HG03135 (cell line): ENCODE measurements around the gene HMCES.

Experiments
- ATAC-seq: cut with Tn5 transposase; IDR thresholded peaks from one replicate; pipeline ENCODE4 v1.9.1; 2021; ENCODE audit warnings: mild to moderate bottlenecking, moderate library complexity; ENCODE audit not compliant: unreplicated experiment

Gene HMCES, protein sequence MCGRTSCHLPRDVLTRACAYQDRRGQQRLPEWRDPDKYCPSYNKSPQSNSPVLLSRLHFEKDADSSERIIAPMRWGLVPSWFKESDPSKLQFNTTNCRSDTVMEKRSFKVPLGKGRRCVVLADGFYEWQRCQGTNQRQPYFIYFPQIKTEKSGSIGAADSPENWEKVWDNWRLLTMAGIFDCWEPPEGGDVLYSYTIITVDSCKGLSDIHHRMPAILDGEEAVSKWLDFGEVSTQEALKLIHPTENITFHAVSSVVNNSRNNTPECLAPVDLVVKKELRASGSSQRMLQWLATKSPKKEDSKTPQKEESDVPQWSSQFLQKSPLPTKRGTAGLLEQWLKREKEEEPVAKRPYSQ

DNA sequence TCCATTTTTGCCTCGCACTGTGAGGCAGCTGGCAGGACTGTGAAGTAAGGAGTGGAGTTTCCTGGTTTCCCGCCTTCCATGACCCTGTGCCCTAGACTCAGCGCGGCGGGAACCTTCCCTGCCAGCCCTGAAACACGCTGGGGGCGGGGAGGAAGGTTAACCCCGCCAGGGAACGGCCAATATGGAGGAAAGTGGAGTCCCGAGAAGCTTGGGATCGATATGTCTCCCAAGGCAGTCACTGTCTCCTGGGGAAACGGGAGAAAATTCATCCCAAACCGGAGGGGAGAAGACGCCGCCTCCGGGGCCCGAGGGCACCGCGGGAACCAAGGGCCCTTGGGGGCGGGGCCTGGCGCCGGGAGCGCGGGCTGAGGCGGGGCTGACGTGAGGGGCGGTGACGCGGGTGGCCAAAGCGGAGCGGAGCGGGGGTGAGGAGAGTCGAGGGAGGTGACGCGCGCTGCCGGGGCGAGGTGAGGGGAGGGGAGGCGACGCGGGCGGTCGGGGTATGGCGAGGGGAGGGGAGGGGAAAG is at the start of gene HMCES:
HMCES (plus strand) TSS at position 432 of the 527 bp plus-strand sequence. CDS start 863 bp downstream, outside the sequence.
- ATAC-seq, result peak; percentile 46

DNA sequence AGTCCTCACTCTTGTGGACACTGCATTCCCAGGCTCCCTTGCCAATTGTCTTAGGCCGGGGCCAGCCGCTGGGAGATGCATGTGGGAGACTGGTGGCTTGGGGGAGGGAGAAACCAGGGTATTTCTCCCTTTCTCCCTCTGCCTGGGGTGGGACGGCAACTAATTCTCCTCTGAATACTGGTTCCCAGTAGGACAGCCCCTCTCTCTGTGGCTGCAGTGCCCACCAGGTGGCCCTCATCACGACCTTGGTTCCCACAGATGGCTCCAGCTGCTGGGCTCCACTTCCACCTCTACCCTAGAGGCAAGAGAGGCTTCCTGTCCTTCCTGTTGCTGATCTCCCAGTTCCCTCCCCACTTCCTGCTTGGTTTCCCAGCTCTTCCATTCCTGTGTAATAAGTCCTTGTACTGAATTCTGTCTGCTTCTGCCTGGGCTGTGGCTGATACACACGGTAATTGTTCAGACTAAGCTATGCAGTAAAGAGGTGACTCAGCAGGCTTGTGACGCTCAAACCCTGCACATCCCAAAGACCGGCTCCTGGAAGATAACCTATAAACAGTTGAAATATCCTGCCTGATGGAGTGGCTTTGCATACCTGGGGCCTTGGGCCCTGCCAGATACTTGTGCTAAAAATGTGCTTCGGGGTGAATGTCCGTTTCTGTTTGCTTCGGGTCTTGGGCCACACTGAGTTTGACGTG is 49.6 kb upstream of the HMCES start:
- ATAC-seq, result no peak

DNA sequence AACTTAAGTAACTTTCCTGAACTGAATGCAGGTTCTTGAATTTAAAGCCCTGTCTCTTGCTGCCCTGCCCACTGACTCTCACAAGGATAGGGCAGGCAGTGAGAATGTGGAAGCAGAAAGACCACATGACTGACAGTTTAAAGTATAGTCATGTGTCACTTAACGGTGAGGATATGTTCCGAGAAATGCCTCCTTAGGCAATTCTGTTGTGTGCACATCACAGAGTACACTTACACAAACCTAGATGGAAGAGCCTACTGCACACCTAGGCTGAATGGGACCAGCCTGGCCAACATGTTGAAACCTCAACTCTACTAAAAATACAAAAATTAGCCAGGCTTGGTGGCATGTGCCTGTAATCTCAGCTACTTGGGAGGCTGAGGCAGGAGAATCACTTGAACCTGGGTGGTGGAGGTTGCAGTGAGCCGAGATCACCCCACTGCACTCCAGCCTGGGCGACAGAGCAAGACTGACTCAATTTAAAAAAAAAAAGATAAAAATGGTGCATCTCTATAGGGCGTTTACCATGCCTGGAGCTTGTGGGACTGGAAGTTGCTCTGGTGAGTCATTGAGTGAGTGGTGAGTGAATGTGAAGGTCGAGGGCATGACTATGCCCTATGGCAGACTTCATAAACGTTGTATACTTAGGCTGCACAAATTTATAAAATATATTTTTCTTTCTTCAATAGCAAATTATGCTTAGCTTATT is 48.2 kb upstream of the HMCES start:
- no peak for ATAC-seq

DNA sequence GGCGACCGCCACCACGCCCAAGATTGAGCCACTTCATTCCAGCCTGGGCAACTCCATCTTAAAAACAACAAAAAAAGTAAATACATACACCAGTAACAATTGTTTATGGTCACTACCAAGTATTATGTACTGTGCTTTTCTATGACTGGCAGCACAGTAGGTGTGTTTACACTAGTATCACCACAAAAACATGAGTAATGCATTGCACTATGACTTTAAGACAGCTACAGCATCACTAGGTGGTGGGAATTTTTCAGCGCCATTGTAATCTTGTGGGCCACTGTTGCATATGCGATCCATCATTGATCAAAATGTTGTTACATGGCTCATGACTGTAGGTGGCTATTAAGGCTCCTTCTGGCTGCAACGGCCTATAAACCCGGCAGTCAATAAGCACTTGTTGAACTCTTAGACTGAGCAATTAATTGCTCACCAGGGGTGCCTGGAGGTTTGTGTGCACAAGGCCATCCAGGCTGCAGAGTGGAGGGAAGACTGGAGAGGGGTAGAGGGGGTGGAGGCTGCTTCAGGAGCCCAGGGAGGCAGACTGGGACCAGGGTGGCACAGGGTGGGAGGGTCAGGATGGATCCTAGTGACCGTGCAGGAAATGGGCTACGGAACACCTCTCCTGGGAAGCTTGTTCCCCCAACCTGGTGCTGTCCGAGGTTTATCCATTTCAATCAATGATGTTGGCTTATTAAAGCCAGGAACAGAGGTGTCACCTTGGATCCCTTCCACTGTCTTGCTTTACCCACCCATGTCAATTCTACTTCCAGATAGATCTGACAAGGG is 47.1 kb upstream of the HMCES start:
- no peak for ATAC-seq

DNA sequence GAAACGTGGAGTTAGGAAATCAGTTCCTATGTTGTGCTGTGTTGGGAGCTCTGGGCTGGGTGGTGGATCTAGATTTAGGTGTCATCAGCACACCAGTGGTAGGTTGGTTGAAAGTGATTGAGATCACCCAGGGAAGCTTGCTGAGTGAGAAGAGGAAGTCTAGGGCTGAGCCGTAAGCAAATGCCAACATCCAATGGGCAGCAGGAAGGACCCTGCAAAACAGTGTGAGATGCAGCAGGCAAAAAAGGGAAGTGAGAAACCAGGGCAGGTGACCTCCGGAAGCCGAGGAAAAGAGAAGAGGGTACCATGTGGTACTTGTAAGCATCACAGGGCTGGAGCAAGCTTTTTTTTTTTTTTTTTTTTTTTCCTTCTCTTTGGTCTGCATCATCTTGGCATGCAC is 45.1 kb upstream of the HMCES start:
- peak; percentile 86 for ATAC-seq

DNA sequence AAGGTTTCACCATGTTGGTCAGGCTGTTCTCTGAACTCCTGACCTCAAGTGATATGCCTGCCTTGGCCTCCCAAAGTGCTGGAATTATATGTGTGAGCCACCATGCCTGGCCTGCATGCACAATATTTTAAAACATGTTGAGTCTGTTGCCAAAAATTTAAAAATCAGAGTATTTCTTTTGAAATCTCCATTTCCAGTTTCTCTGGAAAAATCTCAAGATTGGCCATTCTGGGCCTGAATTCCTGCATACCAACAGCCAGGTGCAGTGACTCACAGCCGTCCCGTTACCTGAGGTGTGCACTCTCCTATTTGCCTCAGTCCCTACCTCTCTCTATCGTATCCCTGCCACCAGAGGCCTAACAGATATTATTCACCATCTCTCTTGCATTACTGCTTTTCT is 44.2 kb upstream of the HMCES start:
- ATAC-seq, result no peak

DNA sequence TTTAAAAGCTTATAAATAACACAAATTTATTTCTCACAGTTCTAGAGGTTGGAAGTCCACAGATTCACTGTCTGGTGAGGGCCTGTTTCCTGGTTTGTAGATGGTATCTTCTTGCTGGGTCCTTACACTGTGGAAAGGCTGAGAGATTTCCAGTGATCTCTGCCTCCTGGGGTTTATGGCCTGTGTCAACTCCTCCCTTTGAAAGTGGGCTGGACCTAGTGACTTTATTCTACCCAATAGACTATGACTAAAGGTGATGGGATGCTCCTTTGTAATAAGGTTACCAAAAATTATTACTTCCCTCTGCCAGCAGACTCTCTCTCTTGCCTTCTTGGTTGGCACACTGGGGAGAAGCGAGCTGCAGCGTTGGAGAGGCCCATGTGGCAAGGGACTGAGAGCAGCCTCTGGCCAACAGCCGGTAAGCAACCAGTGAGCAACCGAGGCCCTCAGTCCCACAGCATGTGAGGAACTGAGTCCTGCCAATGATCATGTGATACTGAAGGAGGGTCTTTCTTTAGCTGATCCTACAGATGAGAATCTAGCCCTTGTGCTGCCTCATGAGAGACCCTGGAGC is 43.2 kb upstream of the HMCES start:
- no peak for ATAC-seq

DNA sequence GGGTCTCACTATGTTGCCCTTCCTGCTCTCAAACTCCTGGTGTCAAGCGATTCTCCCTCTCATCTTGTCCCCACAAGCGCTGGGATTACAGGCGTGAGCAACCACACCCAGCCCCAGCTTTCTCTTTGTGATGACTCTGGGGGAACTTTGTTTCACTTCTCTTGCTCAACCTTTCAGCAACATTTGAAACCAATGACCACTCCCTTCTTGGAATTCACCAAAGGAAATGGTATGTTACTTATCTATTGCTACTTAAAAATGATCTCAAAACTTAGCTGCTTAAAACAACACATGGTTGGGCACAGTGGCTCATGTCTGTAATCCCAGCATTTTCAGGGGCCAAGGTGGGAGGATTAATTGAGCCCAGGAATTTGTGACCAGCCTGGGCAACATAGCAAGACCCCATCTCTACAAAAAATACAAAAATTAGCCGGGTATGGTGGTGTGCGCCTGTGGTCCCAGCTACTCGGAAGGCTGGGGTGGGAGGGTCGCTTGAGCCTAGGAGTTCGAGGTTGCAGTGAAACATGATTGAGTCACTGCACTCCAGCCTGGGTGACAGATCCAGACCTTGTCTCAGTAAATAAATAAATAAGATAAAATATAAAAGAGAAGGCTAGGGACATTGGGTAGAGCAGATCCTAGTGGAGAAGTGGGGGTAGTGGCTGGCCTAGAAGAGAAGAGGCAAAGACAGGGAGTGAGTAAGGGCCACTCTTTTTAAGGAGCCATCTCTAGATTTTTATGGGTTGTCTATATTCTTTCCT is 39.5 kb upstream of the HMCES start:
- no peak for ATAC-seq

DNA sequence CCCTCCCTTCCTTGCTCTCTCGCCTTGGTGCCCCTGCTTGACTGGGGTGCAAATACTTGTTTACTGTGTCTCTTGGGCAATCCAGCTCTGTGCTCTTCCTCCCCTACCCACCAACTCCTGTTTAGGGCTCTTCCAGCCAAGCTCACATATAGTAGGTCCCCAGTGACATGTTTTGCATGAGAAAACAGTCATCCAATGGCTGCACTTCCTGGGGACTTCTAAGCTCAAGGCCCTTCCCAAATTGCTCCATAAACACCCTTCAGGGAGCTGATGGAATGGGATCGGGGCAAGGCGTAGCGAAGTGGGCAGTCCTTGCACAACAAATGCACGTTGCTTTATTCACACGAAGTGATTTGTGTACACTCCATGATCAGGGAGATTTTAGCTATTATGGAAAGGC is 38.7 kb upstream of the HMCES start:
- ATAC-seq, result no peak

DNA sequence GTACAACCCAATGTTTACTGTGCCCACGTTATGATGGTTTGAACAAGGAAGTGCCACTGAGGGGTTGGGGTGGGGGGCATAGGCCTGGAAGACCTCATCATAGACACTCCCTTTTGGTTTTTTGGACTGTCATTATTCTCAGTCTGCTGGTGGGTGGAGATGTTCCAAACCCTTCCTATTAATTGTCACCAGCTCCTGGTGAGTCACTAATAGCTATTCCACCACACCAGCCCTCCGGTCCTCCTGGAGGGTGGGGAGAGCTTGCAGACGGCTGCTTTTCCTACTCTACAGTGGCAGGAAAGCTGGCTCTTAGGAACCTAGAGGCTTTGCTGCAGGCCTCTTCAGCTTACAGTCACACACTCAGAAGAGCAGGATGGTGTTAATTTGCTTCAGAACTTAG is 38.2 kb upstream of the HMCES start:
- ATAC-seq, result no peak

DNA sequence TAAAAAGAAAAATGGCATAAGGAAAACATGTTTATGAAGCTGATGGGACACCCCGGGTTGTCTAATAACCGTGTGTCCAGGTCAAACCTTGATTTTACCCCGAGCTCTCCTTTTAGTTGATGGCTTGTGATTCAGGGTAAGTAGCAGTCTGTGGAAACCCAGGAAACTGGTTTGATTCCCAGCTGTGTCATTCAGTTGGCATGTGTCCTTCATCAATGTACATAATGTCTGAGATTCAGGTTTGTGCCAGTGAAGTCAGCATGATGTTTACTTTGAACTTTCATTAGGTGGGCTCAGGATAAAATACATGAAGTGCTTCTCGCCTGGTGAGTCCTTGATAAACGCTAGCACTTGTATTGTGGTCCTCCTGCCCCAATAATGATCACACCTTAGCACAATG is 33.5 kb upstream of the HMCES start:
- no peak for ATAC-seq

DNA sequence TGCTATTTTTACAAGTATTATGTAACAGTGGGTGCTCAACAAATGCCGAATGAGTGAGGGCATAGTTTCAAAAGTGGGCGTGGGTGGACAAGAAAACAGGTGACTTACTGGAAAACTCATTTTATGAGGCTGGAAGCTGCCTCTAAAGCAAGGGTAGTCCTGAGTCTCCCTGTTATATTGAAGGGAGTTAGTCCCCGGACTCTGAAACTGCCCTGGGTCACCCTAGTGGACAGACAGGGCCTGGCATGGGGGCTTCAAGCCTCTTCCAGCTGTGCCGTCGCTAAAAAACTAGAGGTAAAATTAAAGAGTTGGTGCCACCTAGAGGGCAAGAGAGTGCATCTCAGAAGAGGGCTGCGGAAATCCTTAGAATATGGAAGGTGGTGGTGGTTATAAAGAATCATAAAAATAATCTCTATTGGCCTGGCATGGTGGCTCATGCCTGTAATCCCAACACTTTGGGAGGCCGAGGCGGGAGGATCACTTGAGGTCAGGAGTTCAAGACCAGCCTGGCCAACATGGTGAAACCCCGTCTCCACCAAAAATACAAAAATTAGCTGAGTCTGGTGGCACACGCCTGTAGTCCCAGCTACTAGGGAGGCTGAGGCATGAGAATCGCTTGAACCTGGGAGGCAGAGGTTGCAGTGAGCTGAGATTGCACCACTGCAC is 32.9 kb upstream of the HMCES start:
- ATAC-seq, result peak; percentile 50

DNA sequence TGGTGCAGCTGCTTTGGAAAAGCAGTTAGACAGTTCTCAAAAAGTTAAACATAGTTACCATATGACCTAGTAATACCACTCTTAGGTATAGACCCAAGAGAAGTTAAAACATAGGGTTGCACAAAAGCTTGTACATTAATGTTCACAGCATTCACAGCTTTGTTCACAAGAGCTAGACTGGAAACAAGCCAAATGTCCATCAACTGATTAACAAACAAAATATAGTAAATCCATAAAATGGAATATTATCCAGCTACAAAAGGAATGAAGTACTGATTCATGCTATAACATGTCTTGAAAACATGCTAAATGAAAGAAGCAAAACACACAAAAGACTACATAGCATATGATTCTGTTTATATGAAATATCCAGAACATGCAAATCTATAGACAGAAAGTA is 32.0 kb upstream of the HMCES start:
- no peak for ATAC-seq

DNA sequence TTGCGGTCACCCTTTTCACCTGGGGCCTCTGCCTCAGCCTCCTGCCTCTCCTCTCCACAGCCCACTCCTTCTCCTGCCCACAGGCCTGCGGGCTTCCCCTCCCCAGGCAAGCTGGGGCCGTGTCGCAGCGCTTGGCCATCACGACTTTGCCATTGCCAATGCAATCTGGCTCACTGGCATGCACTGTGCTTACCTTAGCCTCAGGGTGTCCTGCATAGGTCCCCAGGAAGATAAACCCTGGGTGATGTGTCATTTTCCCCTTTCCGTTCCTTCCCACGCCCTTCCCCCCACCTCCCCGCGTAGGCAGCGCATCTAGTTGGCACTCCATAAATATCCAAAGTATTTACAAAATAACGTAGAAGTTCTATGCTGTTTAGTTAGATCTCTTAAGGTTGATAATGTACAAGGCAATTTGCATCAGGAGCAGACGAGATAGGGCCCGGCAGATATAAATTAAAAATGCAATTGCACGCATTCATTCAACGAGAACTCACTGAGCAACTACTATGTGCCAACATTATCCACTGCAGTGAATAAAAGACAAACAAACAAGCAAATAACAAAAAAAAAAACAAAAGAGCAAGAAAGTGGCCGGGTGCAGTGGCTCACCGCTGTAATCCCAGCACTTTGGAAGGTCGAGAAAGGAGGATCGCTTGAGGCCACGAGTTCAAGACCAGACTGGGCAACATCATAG is 30.2 kb upstream of the HMCES start:
- no peak for ATAC-seq

DNA sequence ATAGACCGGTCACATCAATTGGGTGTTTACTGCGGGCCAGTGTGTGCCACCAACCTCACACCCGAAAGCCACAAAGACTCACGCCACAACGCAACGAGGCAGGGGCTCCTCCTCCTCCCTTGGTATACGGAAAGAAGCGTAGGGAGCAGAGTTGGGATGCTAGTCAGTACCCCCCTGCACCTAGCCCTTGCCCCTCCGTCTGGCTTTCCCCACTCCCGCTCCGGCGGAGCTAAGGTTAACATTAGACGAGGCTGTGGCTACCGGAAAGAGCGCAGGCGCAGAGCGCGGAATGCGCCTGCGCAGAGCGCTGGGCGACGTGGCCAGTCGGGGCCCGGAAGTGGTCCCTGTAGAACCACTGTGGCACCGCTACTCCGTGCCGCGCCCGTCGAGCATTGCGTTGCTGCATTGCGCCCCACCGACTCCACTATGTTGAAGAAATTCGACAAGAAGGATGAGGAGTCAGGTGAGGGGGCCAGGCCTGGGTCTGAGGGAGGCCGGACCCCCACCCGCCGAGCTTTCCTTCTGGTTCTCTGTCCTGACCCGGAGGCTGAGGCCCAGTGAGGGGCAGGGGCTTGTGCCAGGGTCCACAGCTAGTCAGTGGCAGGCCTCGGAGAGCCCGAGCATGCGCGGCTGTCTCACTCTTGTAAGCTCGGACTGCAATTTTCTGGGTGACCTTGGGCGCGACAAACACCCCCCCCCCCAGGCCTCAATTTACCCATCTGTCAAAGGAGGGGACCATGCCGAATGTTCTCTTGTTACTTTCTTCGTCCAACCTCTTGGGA is 29.2 kb upstream of the HMCES start, which contains the start of gene COPG1:
COPG1 (plus strand) TSS at position 323 of the 782 bp plus-strand sequence; CDS start at position 427, 104 bp downstream.
- ATAC-seq, result peak; percentile 83

DNA sequence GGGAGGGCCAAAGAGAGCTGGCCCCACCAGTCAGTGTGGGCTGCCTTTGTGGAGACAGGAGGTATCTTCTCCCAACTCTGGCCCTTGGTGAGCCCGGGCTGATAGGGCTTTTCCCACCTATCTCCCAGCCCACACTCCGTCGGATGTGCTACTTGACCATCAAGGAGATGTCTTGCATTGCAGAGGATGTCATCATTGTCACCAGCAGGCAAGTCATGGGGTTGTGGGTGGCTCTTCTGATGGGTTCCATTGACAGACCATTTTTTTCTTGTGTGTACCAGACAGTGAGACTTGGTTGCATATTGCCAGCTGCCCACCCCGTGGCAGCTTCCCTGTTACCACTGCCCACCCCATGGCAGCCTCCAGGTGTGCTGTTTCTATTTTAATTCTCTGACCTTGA is 25.9 kb upstream of the HMCES start:
- ATAC-seq, result no peak

DNA sequence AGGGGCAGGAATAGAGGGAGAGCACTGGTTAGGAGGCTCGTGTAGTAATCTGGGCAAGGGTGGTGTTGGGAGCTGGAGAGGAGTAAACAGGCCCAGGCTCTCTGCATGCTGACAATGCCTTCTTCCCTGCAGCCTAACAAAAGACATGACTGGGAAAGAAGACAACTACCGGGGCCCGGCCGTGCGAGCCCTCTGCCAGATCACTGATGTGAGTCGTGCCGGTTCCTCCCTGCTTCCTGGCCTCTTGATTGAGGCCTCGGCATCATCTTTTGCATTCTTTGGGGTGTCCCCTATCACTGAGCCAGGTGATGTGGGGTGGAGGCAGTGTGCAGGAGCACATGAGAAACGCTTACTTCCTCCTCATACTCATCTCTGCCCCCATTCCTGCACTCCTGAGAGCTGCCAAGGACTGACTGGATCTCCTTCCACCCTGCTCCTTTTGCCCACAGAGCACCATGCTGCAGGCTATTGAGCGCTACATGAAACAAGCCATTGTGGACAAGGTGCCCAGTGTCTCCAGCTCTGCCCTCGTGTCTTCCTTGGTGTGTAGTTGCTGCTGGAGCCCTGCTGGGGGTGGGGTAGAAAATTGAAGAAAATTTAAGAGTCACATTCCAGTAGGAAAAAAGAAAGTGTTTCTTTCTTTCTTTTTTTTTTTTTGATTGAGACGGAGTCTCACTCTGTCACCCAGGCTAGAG is 24.0 kb upstream of the HMCES start:
- no peak for ATAC-seq
